Neural progenitor cell (in vitro differentiated cells): Measurements from ENCODE around the gene FASTKD1.
"Not testable (repeated sequence)": the region's sequence is repeated elsewhere in the genome, so short reads cannot be mapped to it uniquely, and the experiment has no call there.

Experiments
- EZH2phosphoT487 ChIP-seq: fragments of 200-600 bp; sonication (generic); IDR thresholded peaks from 2 replicates; pipeline ENCODE4 v1.6.1; 2017; ENCODE audit warnings: antibody characterized with exemption
- TF ChIP-seq, protein P1 (sequence below): fragments of 200-600 bp; sonication (generic); IDR thresholded peaks from 2 replicates; pipeline ENCODE4 v1.5.1; 2017; ENCODE audit warnings: antibody characterized with exemption, mild to moderate bottlenecking

DNA sequence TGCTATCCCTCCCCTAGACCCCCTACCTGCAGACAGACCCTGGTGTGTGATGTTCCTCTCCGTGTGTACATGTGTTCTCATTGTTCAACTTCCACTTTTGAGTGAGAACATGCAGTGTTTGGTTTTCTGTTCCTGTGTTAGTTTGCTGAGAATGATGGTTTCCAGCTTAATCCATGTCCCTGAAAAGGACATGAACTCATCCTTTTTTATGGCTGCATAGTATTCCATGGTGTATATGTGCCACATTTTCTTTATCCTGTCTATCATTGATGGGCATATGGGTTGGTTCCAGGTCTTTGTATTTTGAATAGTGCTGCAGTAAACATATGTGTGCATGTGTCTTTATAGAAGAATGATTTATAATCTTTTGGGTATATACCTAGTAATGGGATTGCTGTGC lies 42.3 kb upstream of the FASTKD1 start:
- TF ChIP-seq, protein P1, sequence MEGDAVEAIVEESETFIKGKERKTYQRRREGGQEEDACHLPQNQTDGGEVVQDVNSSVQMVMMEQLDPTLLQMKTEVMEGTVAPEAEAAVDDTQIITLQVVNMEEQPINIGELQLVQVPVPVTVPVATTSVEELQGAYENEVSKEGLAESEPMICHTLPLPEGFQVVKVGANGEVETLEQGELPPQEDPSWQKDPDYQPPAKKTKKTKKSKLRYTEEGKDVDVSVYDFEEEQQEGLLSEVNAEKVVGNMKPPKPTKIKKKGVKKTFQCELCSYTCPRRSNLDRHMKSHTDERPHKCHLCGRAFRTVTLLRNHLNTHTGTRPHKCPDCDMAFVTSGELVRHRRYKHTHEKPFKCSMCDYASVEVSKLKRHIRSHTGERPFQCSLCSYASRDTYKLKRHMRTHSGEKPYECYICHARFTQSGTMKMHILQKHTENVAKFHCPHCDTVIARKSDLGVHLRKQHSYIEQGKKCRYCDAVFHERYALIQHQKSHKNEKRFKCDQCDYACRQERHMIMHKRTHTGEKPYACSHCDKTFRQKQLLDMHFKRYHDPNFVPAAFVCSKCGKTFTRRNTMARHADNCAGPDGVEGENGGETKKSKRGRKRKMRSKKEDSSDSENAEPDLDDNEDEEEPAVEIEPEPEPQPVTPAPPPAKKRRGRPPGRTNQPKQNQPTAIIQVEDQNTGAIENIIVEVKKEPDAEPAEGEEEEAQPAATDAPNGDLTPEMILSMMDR = not testable (repeated sequence)
- not testable (repeated sequence) for TF ChIP-seq EZH2phosphoT487
